HEK293T (cell line): Measurements from ENCODE around the gene PBX4.

Experiments
- CTCF ChIA-PET: fragments of 350-600 bp; formaldehyde crosslinking; extraction: SDS; loops from one replicate; lab custom pipeline; 2021; ENCODE audit warnings: antibody characterized with exemption, inconsistent platforms; lab: Yijun Ruan, JAX
- POLR2A ChIA-PET: fragments of 350-600 bp; formaldehyde crosslinking; extraction: SDS; loops from one replicate; lab custom pipeline; 2020; ENCODE audit warnings: antibody characterized with exemption, inconsistent platforms; lab: Yijun Ruan, JAX
- DNase-seq: peaks from one replicate; pipeline ENCODE4 v3.0.0; 2012; ENCODE audit warnings: mixed read lengths; ENCODE audit errors: extremely low spot score
- ARNT ChIP-seq: fragments of 450-650 bp; IDR thresholded peaks from 2 replicates; pipeline ENCODE4 v1.6.1; 2017; ENCODE audit warnings: mild to moderate bottlenecking
- BHLHE40 ChIP-seq: fragments of 450-650 bp; IDR thresholded peaks from 2 replicates; pipeline ENCODE4 v1.6.1; 2016; ENCODE audit warnings: mild to moderate bottlenecking, moderate library complexity, borderline replicate concordance
- CTBP1 ChIP-seq: fragments of 450-650 bp; IDR thresholded peaks from 2 replicates; pipeline ENCODE4 v1.6.1; 2016; ENCODE audit warnings: borderline replicate concordance
- ELF4 ChIP-seq: fragments of 450-650 bp; IDR thresholded peaks from 2 replicates; pipeline ENCODE4 v1.6.1; 2017; ENCODE audit warnings: antibody characterized with exemption
- FOXA1 ChIP-seq: fragments of 450-650 bp; IDR thresholded peaks from 2 replicates; pipeline ENCODE4 v1.6.1; 2016; ENCODE audit warnings: mild to moderate bottlenecking
- FOXK2 ChIP-seq: fragments of 450-650 bp; IDR thresholded peaks from 2 replicates; pipeline ENCODE4 v1.6.1; 2016; ENCODE audit warnings: mild to moderate bottlenecking
- FOXM1 ChIP-seq: fragments of 450-650 bp; IDR thresholded peaks from 2 replicates; pipeline ENCODE4 v1.6.1; 2017; ENCODE audit warnings: mild to moderate bottlenecking, borderline replicate concordance
- HDGF ChIP-seq: fragments of 450-650 bp; IDR thresholded peaks from 2 replicates; pipeline ENCODE4 v1.6.1; 2017; ENCODE audit warnings: antibody characterized with exemption, borderline replicate concordance
- L3MBTL2 ChIP-seq: fragments of 450-650 bp; conservative IDR thresholded peaks from 2 replicates; pipeline ENCODE4 v1.6.1; 2016; ENCODE audit warnings: mild to moderate bottlenecking
- LEF1 ChIP-seq: fragments of 450-650 bp; IDR thresholded peaks from 2 replicates; pipeline ENCODE4 v1.6.1; 2017; ENCODE audit warnings: mild to moderate bottlenecking, borderline replicate concordance
- NFRKB ChIP-seq: fragments of 450-650 bp; IDR thresholded peaks from 2 replicates; pipeline ENCODE4 v1.6.1; 2016; ENCODE audit warnings: mild to moderate bottlenecking, moderate library complexity
- PKNOX1 ChIP-seq: fragments of 450-650 bp; IDR thresholded peaks from 2 replicates; pipeline ENCODE4 v1.6.1; 2016
- SP1 ChIP-seq: fragments of 450-650 bp; IDR thresholded peaks from 2 replicates; pipeline ENCODE4 v1.6.1; 2017
- SUZ12 ChIP-seq: fragments of 450-650 bp; IDR thresholded peaks from 2 replicates; pipeline ENCODE4 v1.6.1; 2016; ENCODE audit warnings: mild to moderate bottlenecking
- TARDBP ChIP-seq: fragments of 450-650 bp; IDR thresholded peaks from 2 replicates; pipeline ENCODE4 v1.6.1; 2016
- ZNF384 ChIP-seq: fragments of 450-650 bp; IDR thresholded peaks from 2 replicates; pipeline ENCODE4 v1.6.1; 2016

The PBX4 gene

GRCh38 chr19:19634516-19635312, 16.2 kb upstream of the PBX4 start:
- TF ChIP-seq FOXM1 (no peak), NFRKB (no peak), PKNOX1 (no peak), FOXA1 (no peak), ZNF384 (no peak), BHLHE40 (no peak), L3MBTL2 (no peak), TARDBP (no peak), ARNT (no peak), CTBP1 (no peak), ELF4 (no peak)
- DNase-seq, result no peak
- POLR2A ChIA-PET, result no interaction called here
- CTCF ChIA-PET, result no interaction called here

GRCh38 chr19:19633711-19634515, 15.4 kb upstream of the PBX4 start:
- no peak for DNase-seq
- ChIA-PET CTCF (no interaction called here), POLR2A (no interaction called here)
- no peak for TF ChIP-seq NFRKB
- no peak for TF ChIP-seq PKNOX1
- TF ChIP-seq ELF4, result no peak
- no peak for TF ChIP-seq HDGF
- TF ChIP-seq SUZ12, result no peak
- no peak for TF ChIP-seq ARNT
- no peak for TF ChIP-seq BHLHE40
- TF ChIP-seq L3MBTL2, result no peak
- TF ChIP-seq TARDBP, result no peak
- no peak for TF ChIP-seq CTBP1
- no peak for TF ChIP-seq ZNF384
- no peak for TF ChIP-seq SP1
- no peak for TF ChIP-seq FOXM1

- ChIA-PET CTCF (interaction anchor here (0.6 kb wide), 1 partner anchor 154 kb away, joined by 3 read pairs; no protein-coding TSS in a partner anchor), POLR2A (no interaction called here)
- TF ChIP-seq ZNF384, result peak; percentile 50; the same call in 1 of the 2 replicates
- TF ChIP-seq FOXM1, result no peak
- TF ChIP-seq L3MBTL2, result no peak
- TF ChIP-seq FOXA1, result no peak
- no peak for DNase-seq
Observed at GRCh38 chr19:19632661-19633060, 14.2 kb upstream of the PBX4 start.

- POLR2A ChIA-PET, result no interaction called here
- CTCF ChIA-PET, result no interaction called here
- no peak for TF ChIP-seq L3MBTL2
- no peak for TF ChIP-seq SP1
- no peak for TF ChIP-seq HDGF
- no peak for TF ChIP-seq ARNT
- no peak for TF ChIP-seq SUZ12
- TF ChIP-seq TARDBP, result no peak
- no peak for TF ChIP-seq ZNF384
- TF ChIP-seq ELF4, result no peak
- DNase-seq, result no peak
Observed at GRCh38 chr19:19631346-19631745, 12.9 kb upstream of the PBX4 start.

GRCh38 chr19:19630426-19630825, 11.9 kb upstream of the PBX4 start:
- no peak for DNase-seq
- TF ChIP-seq NFRKB (no peak), TARDBP (no peak), FOXK2 (no peak), L3MBTL2 (no peak), SP1 (no peak), CTBP1 (no peak), PKNOX1 (no peak), BHLHE40 (no peak), SUZ12 (no peak), FOXA1 (no peak), ARNT (no peak), ELF4 (no peak), FOXM1 (no peak)
- ChIA-PET POLR2A (no interaction called here), CTCF (no interaction called here)

- POLR2A ChIA-PET, result no interaction called here
- DNase-seq, result no peak
- TF ChIP-seq BHLHE40 (no peak), TARDBP (no peak), ZNF384 (no peak), HDGF (no peak), FOXM1 (no peak), PKNOX1 (no peak), FOXA1 (no peak), LEF1 (no peak), SUZ12 (no peak), CTBP1 (no peak), NFRKB (no peak), FOXK2 (no peak), L3MBTL2 (no peak), ELF4 (no peak), SP1 (no peak), ARNT (no peak)
- CTCF ChIA-PET, result no interaction called here
Observed at GRCh38 chr19:19630062-19630414, 11.6 kb upstream of the PBX4 start.
